ENCODE data around the gene RELB.

The RELB gene

DNA sequence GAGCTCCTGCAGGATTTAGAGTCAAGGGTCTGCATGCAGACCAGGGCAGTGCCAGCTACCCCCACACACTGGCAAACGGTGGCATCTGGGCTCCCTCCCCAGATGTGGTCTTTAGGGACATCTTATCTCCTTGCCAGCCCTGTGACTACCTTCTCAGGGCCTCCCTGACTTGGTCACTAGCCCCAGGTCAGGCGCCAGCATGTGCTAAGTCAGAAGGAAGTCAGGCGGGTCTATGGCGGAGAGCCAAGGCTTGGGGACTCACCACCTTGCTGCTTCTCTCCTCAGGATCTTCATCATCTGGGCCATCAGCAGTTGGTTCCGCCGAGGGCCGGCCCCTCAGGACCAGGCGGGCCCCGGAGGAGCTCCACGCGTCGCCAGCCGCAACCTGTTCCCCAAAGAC is 28.5 kb upstream of the RELB start:
- H3K4me3 ChIP-seq (ENCODE audit: low read depth, low read length): no peak overlapping the region
- TF ChIP-seq, protein P1, sequence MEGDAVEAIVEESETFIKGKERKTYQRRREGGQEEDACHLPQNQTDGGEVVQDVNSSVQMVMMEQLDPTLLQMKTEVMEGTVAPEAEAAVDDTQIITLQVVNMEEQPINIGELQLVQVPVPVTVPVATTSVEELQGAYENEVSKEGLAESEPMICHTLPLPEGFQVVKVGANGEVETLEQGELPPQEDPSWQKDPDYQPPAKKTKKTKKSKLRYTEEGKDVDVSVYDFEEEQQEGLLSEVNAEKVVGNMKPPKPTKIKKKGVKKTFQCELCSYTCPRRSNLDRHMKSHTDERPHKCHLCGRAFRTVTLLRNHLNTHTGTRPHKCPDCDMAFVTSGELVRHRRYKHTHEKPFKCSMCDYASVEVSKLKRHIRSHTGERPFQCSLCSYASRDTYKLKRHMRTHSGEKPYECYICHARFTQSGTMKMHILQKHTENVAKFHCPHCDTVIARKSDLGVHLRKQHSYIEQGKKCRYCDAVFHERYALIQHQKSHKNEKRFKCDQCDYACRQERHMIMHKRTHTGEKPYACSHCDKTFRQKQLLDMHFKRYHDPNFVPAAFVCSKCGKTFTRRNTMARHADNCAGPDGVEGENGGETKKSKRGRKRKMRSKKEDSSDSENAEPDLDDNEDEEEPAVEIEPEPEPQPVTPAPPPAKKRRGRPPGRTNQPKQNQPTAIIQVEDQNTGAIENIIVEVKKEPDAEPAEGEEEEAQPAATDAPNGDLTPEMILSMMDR (IDR thresholded peaks at IDR 0.05; ENCODE audit: borderline replicate concordance, insufficient read depth, low read depth, low read length): no peak

GRCh38 chr19:44973982-44974735 is 27.1 kb upstream of the RELB start:
- H3K4me3 ChIP-seq (ENCODE audit: low read depth, low read length): no peak overlapping the region
- TF ChIP-seq, protein P1 (IDR thresholded peaks at IDR 0.05; ENCODE audit: borderline replicate concordance, insufficient read depth, low read depth, low read length): no peak

DNA sequence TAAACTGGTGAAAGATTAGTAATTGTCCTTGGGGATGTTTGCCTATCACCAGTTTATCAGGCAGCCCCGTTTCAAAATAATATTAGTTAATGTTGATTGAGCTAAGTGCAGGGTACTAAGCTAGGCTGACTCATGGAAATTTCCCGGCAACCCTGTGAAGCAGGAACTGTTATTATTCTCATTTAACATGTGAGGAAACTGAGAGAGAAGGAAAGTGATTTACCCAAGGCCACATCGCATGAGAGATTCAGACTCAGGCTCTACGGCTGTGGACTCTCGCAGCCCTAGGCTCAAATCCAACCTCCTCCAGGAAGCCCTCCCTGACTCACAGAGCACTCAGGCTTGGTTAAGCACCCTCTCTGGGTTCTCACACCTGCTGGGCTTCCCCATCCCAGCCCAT is 26.4 kb upstream of the RELB start:
- TF ChIP-seq, protein P1 (IDR thresholded peaks at IDR 0.05; ENCODE audit: borderline replicate concordance, insufficient read depth, low read depth, low read length): no peak
- no peak overlapping the region for H3K4me3 ChIP-seq (ENCODE audit: low read depth, low read length)

DNA sequence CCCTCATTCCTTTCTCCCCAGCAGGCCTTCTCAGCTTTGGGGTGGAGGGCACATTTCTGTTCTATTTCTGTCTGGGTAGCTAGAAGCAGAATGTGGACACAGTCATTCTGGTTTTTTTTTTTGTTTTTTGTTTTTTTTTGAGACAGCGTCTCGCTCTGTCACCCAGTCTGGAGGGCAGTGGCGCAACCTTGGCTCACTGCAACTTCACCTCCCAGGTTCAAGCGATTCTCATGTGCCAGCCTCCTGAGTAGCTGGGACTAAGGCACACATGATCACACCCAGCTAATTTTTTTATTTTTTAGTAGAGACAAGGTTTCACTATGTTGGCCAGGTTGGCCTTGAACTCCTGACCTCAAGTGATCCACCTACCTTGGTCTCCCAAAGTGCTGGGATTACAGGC is 25.8 kb upstream of the RELB start:
- H3K4me3 ChIP-seq (ENCODE audit: low read depth, low read length): no peak overlapping the region
- TF ChIP-seq, protein P1 (IDR thresholded peaks at IDR 0.05; ENCODE audit: borderline replicate concordance, insufficient read depth, low read depth, low read length): no peak

- TF ChIP-seq, protein P1 (IDR thresholded peaks at IDR 0.05; ENCODE audit: borderline replicate concordance, insufficient read depth, low read depth, low read length): no peak
- no peak overlapping the region for H3K4me3 ChIP-seq (ENCODE audit: low read depth, low read length)
Observed at GRCh38 chr19:44984005-44984404, 17.3 kb upstream of the RELB start.

- no peak overlapping the region for H3K4me3 ChIP-seq (ENCODE audit: low read depth, low read length)
- TF ChIP-seq, protein P1 (IDR thresholded peaks at IDR 0.05; ENCODE audit: borderline replicate concordance, insufficient read depth, low read depth, low read length): no peak
Observed at GRCh38 chr19:44985445-44985844, 15.8 kb upstream of the RELB start.

DNA sequence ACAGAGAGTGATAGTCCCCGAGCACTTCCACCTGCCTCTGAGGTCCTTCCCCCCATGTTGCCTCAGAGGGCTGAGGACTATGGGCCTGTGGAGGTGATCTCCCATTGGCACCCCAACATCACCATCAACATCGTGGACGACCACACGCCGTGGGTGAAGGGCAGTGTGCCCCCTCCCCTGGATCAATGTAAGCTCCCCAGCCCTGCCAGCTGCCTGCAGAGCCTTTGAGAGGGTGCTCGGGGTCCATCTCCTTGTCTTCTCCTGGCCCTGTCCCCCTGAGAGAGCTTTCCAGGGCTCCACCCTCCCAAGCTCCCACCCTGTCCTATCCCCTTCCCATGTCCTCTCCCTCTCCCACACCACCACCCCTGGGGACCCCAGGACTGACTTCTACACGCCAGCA is 14.9 kb upstream of the RELB start:
- no peak overlapping the region for H3K4me3 ChIP-seq (ENCODE audit: low read depth, low read length)
- TF ChIP-seq, protein P1 (IDR thresholded peaks at IDR 0.05; ENCODE audit: borderline replicate concordance, insufficient read depth, low read depth, low read length): no peak

All from GM12875 (cell line).